Measurements from ENCODE around the gene AKT2.

DNA sequence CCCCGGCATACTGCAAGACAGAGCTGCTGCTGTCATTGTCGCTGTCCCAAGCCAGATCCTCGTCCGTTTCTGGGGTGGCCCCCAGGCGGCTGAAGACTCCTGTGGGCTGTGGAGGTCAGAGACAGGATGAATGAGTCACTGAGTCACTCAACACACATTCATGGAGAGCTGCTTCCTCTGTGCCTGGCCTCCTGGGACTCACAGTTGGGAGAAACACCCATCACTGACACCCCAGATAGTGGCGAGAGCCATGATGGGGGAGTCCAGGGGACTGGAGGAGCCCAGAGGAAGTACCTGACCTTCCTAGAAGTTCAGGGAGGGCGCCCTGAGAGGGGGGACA lies 37.1 kb upstream of the AKT2 start:
- TF ChIP-seq, protein P1, sequence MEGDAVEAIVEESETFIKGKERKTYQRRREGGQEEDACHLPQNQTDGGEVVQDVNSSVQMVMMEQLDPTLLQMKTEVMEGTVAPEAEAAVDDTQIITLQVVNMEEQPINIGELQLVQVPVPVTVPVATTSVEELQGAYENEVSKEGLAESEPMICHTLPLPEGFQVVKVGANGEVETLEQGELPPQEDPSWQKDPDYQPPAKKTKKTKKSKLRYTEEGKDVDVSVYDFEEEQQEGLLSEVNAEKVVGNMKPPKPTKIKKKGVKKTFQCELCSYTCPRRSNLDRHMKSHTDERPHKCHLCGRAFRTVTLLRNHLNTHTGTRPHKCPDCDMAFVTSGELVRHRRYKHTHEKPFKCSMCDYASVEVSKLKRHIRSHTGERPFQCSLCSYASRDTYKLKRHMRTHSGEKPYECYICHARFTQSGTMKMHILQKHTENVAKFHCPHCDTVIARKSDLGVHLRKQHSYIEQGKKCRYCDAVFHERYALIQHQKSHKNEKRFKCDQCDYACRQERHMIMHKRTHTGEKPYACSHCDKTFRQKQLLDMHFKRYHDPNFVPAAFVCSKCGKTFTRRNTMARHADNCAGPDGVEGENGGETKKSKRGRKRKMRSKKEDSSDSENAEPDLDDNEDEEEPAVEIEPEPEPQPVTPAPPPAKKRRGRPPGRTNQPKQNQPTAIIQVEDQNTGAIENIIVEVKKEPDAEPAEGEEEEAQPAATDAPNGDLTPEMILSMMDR (IDR thresholded peaks at IDR 0.05), result no peak
- TF ChIP-seq POLR2A (IDR thresholded peaks at IDR 0.05), result no peak

All from body of pancreas (tissue), 4 donors.